Suppressor macrophage treated with lipopolysaccharide for 4 hours (primary cell): ENCODE results near the gene HOXB4.
A peak's percentile ranks its signal among the peaks of the same experiment; 100 is the strongest.

Source experiments
- DNase-seq: peaks from one replicate; pipeline ENCODE4 v3.0.0-alpha.2; 2020

The HOXB4 gene

GRCh38 chr17:48601207-48601538 is 23.0 kb upstream of the HOXB4 start:
- DNase-seq = no peak

- DNase-seq = no peak
Measured at GRCh38 chr17:48600244-48601098, 22.3 kb upstream of the HOXB4 start.

GRCh38 chr17:48599354-48599753 is 21.2 kb upstream of the HOXB4 start:
- no peak for DNase-seq

- DNase-seq = no peak
Measured at GRCh38 chr17:48598736-48599135, 20.6 kb upstream of the HOXB4 start.

GRCh38 chr17:48597778-48598631 is 19.9 kb upstream of the HOXB4 start:
- DNase-seq = peak; percentile 55

- DNase-seq = no peak
Measured at GRCh38 chr17:48597528-48597777, 19.3 kb upstream of the HOXB4 start.

- DNase-seq = no peak
Measured at GRCh38 chr17:48596735-48597527, 18.8 kb upstream of the HOXB4 start.

GRCh38 chr17:48596000-48596734 is 18.0 kb upstream of the HOXB4 start:
- no peak for DNase-seq

- DNase-seq = no peak
Measured at GRCh38 chr17:48595278-48595999, 17.3 kb upstream of the HOXB4 start.

GRCh38 chr17:48594538-48595277 is 16.6 kb upstream of the HOXB4 start:
- DNase-seq = no peak

GRCh38 chr17:48593840-48594537 is 15.8 kb upstream of the HOXB4 start:
- DNase-seq = peak; percentile 81

GRCh38 chr17:48593126-48593829 is 15.1 kb upstream of the HOXB4 start, which contains the start of gene HOXB5:
HOXB5 (minus strand) TSS chr17:48593779; CDS start chr17:48593682, 97 bp downstream.
- DNase-seq = no peak

- no peak for DNase-seq
Measured at GRCh38 chr17:48592577-48592976, 14.4 kb upstream of the HOXB4 start.

GRCh38 chr17:48592057-48592514 is 13.9 kb upstream of the HOXB4 start:
- DNase-seq = no peak

GRCh38 chr17:48591255-48592056 is 13.3 kb upstream of the HOXB4 start:
- DNase-seq = no peak

- DNase-seq = no peak
Measured at GRCh38 chr17:48590607-48591161, 12.5 kb upstream of the HOXB4 start.

GRCh38 chr17:48589831-48590606 is 11.9 kb upstream of the HOXB4 start, which contains the start of gene HOXB3:
HOXB3 (minus strand) TSS chr17:48590241; CDS start chr17:48552474, 37,767 bp downstream.
- no peak for DNase-seq
